ENCODE data around the gene ASAP2. TPM values are rescaled to one million over a fixed set of nuclear protein-coding genes. Genes with fewer than 3 reads are reported as not detected.

ASAP2 gene
- total RNA-seq (2022; extraction: Qiagen RNA extraction) = 36.1 to 59.0 TPM (median 49.8 TPM) in 5 replicates

DNA sequence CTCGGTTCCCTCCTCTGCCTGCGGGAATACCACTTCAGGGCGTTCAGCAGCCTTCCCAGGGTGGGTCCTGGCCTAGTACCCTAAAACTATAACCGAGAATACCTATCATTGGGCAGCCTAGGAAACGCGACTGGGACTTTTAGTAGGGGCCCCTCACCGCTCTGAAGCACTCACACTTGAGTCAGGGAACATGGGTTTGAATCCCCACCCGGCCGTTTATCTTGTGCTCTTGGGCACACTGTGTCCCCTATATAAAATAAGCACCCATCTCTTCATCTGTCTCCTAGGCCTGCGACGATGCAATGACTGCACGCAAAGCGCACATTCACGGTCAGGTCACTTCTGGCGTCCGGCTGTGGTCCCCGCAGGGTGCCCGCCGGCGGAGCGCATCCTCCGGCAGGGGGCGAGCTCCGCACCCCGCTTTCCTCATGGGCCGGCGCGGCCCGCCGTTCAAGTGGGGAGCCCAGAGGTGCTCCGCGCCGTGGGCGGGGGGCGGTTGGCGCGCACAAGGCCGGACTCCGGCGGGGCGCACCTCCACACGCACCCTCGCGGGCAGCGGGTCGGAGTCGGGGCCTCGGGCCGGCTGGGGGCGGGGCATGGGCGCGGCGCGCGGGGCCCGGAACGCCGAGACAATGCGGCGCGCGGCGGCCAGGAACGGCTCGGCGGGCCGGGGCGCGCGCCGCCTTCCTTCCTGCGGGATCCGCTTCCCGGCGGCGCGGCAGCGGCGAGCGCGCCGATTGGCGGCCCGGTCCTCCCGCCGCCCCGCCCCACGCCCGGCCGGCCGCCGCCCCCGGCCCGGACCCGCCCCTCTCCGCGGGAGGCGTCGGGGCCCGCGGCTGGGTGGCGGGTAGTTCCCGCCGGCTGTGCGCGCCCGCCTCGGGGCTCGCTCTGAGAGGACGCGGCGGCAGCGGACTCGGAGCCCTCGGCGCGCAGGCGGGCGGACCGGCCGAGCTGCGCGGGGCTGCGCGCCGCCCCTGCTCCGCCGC is at the start of gene ASAP2:
Gene ASAP2, plus strand, starts transcription at position 850 of the 986 bp plus-strand sequence. CDS start 293 bp downstream, outside the sequence.

DNA sequence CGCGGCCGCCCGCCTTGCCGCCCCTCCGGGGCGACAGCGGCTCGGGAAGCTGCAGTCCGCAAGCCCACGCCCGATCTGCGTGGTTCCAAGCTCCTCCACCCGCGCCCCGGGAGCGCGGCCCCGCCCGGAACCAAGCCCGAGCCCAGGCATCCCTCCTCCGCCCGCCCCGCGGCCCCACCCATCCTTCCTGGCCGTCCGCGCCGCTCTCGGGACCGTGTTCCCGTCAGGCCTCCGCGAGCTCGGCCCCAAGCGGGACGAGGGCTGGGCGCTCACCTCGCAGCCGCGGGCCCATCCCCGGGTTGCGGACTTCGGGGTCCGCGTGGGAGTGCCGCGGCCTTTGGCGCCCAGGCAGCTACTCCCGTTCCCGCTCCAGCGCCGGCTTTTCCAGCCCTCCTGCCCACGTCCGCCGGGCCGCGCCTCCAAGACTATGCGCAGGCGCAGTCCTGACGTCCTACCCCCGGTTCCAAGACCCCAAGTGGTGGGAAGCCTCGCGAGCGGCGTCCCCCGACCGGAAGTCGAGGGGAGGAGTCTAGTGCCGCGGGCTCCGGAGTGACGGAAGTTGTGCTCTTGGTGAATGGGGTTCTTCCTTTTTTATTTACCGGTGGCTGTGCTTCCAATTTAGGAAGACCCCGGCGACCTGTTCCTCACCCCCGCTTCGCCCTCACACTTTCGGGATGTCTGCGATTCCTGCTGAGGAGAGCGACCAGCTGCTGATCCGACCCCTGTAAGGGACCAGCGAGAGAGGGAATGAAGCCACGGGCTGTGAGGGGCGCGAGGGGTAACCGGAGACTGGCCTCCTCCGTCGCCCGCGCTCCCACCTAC is 216.7 kb downstream of the ASAP2 start, which contains the start of the genes CPSF3 and ITGB1BP1:
Gene CPSF3, plus strand, starts transcription at position 555 of the 822 bp plus-strand sequence. Its CDS starts 120 bp downstream, at position 675.
Gene ITGB1BP1, minus strand, starts transcription at position 429 of the 822 bp plus-strand sequence. CDS start 4,831 bp downstream, outside the sequence.

Other genes starting within 250 kb of the ASAP2 start
- 52.0 to 67.0 TPM (median 61.1 TPM) in 5 replicates for gene MBOAT2, start 203.1 kb upstream of the ASAP2 start, total RNA-seq (2022; extraction: Qiagen RNA extraction)
- gene ITGB1BP1, start 216.7 kb downstream of the ASAP2 start, total RNA-seq (2022; extraction: Qiagen RNA extraction) = 157 to 190 TPM (median 178 TPM) in 5 replicates
- gene CPSF3, start 216.8 kb downstream of the ASAP2 start, total RNA-seq (2022; extraction: Qiagen RNA extraction) = 46.6 to 61.4 TPM (median 51.5 TPM) in 5 replicates